ENCODE results near the gene NOTCH4. TPM values are rescaled to one million over a fixed set of nuclear protein-coding genes. Genes with fewer than 3 reads are reported as not detected.

NOTCH4 gene
- total and polyA plus RNA-seq, 9 of the 15 experiments (the other 6 are each of a cell fraction or from before 2014, with no cell fraction given): 0.24 to 4.3 (median 1.7) TPM

- no peak for ATAC-seq
- peak overlapping the region; percentile 100 for H3K4me2 ChIP-seq (ENCODE audit: insufficient read depth, low read length)
- FAIRE-seq: no peak
- no peak overlapping the region for H2AFZ ChIP-seq (ENCODE audit: low read depth, low read length)
- ChIA-PET POLR2A (interaction anchor here (0.6 to 4.5 kb wide), 9 partner anchors 10 to 639 kb away, joined by 3 to 30 read pairs (median 4); partner anchors contain the start of genes ATF6B, EGFL8, FKBPL and PBX2), CTCF (ENCODE audit: low intra/inter-chr PET ratio) (no interaction called here)
- TF ChIP-seq ARID1B (IDR thresholded peaks at IDR 0.05) (no peak), RBFOX2 (IDR thresholded peaks at IDR 0.05; ENCODE audit: low read depth, low read length) (0 out of 2 replicates have a peak, but pooled peaks have one; percentile 21)
- peak overlapping the region; percentile 88; the same call in 1 of the 2 replicates for H3K4me3 ChIP-seq
- peaks cover 7% of the 10 kb centered on the region for H3K9me1 ChIP-seq (ENCODE audit: control insufficient read depth, insufficient read depth, low read length)
- peaks cover 52% of the 10 kb centered on the region; the same call in 2 of the 3 replicates for H3K36me3 ChIP-seq (ENCODE audit: control insufficient read depth, insufficient read depth, low read length)
- 71% methylated on average over 9 of the region's 10 CpGs for WGBS (ENCODE audit: insufficient coverage, low coverage, missing lambda C conversion rate)
- no peaks in the 10 kb centered on the region for H3K27me3 ChIP-seq (ENCODE audit: control insufficient read depth in 2 of 2, insufficient read depth in 2 of 2, low read length in 2 of 2)
- H3K9me3 ChIP-seq (replicated peaks; ENCODE audit: control insufficient read depth, insufficient read depth, low read depth, low read length): no peaks in the 10 kb centered on the region
- peak overlapping the region; percentile 86 to 91; a peak in 3 of 4 replicates for H3K9ac ChIP-seq (ENCODE audit: insufficient read depth in 1 of 2, low read depth in 2 of 2, low read length in 2 of 2)
- H4K20me1 ChIP-seq (replicated peaks; ENCODE audit: control insufficient read depth, insufficient read depth, low read length): no peaks in the 10 kb centered on the region
- intact Hi-C loops (cut with micrococcal nuclease): loop anchor here (2.0 to 10.0 kb wide), 3 partner anchors 61 to 515 kb away; partner anchors contain the start of genes C6orf47, CSNK2B, GPANK1 and HSPA1B
- no peak for DNase-seq (ENCODE audit: extremely low read depth in 1 of 4, low spot score in 3 of 4)
- in situ Hi-C loops (cut with MboI): no loop called here
- peak overlapping the region; percentile 94; the same call in 2 of the 3 replicates for H3K27ac ChIP-seq (ENCODE audit: extremely low read depth, low read depth, low read length)
- H3K79me2 ChIP-seq (ENCODE audit: control insufficient read depth, insufficient read depth, low read length): peaks cover 63% of the 10 kb centered on the region
- peaks cover 53 to 55% of the 10 kb centered on the region in 2 experiments for H3K4me1 ChIP-seq (replicated peaks in 1 of 2; ENCODE audit: control insufficient read depth in 2 of 2, insufficient read depth in 2 of 2, low read length in 2 of 2)
- BruUV-seq (replicated peaks): no TSS peak
Measured at GRCh38 chr6:32179766-32180405, 44.0 kb downstream of the NOTCH4 start.

Data from K562 (cell line).